NCI-H345 treated with DMSO at 0.1 percent for 48 hours (cell line): ENCODE results near the gene URM1.
"Not testable (repeated sequence)": the region's sequence is repeated elsewhere in the genome, so short reads cannot be mapped to it uniquely, and the experiment has no call there.

Experiments used
- DNase-seq: peaks from one replicate; lab custom pipeline; 2025; ENCODE audit not compliant: unreplicated experiment; lab: John Stamatoyannopoulos, UW

URM1 gene

GRCh38 chr9:128406848-128407391 lies 35.7 kb downstream of the URM1 start:
- DNase-seq = no peak

DNA sequence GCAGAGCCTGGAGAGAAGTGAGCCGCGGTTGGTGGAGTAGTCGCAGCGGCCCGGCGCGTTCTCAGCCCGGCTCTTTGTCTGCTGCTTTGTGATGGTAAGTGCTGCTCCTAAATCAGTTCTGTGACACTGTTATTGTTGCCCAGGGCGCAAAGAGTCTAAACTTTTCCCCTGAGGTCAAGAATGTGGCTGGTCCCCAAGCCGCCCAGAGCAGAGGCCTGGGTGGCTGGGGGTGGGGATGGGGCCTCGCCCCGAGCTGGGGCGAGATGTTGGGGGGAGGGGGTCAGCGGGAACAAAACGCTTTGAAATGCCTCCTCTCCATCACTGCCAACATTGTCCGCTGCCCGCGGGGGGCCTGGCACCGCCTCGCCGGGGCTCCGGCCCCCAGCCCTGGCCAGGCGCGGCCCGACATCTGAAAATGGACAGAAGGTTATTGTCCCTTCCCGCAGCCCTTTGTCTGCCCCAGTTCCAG lies 37.8 kb downstream of the URM1 start:
- no peak for DNase-seq

GRCh38 chr9:128409450-128409849 lies 38.3 kb downstream of the URM1 start:
- no peak for DNase-seq

DNA sequence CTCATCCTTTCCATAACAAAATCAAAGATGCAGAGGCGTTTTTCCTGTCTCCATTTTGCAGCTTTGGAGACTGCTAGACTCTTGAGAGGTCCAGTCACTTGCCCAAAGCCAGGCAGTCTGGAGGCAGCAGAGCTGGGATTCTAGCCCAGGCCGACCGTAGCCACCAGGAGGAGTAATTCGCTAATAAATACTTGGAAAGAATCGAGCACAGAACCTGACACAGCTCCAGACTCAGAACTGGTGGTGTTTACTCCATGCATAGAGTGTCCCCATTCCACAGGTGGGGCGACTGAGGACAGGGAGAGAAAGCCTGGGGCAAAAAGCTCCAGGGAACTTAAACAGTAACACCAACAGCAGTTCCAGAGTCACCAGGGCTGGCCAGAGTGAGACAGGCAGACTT lies 38.8 kb downstream of the URM1 start:
- no peak for DNase-seq

- no peak for DNase-seq
Observed at GRCh38 chr9:128411364-128412119, 40.4 kb downstream of the URM1 start.

- DNase-seq = peak; percentile 47
Observed at GRCh38 chr9:128412120-128412790, 41.1 kb downstream of the URM1 start.

DNA sequence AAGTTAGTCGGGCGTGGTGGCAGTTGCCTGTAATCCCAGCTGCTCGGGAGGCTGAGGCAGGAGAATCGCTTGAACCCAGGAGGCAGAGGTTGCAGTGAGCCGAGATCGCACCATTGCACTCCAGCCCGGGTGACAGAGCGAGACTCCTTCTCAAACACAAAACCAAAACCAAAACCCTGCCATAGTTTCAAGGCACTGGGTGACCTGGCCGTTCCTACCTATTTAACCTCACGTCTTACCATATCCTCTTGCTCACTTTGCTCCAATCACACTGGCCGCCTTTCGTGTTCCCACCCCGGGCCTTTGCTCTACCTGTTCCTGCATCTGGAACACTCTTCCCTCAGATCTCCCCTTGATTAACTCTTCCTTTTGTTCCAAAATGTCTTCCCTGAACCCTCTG lies 42.6 kb downstream of the URM1 start:
- not testable (repeated sequence) for DNase-seq

GRCh38 chr9:128414461-128414860 lies 43.3 kb downstream of the URM1 start:
- DNase-seq = no peak

DNA sequence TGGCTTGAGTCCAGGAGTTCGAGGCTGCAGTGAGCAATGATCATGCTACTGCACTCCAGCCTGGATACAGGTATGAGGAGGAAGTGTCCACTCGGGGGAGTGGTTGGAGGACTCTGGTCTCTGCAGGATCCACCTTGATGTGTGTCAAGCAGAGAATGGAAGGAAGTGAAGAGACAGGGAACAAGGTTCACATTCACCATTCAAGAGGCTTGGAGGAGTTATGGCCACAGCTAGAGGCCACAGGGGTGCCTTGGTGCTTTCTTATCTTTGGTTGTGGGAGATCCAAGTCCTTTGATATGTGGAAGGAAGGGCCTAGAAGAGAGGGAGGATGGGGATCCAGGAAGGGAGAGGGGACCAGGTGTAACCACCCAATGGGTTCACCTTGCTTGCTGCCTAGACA lies 44.1 kb downstream of the URM1 start:
- no peak for DNase-seq

DNA sequence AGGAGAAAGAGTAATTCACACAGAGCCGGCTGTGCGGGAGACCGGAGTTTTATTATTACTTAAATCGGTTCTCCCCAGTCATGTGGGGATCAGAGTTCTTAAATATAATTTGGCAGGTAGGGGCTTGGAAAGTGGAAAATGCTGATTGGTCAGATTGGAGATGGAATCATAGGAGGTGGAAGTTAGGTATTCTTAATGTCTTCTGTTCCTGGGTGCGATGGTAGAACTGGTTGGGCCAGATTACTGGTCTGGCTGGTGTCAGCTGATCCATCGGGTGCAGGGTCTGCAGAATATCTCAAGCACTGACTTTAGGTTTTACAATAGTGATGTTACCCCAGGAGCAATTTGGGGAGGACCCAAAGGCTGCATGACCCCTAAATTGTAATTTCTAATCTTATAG lies 44.8 kb downstream of the URM1 start:
- no peak for DNase-seq

- DNase-seq = no peak
Observed at GRCh38 chr9:128416432-128417019, 45.4 kb downstream of the URM1 start.

- DNase-seq = peak; percentile 74
Observed at GRCh38 chr9:128419061-128419925, 48.1 kb downstream of the URM1 start.

DNA sequence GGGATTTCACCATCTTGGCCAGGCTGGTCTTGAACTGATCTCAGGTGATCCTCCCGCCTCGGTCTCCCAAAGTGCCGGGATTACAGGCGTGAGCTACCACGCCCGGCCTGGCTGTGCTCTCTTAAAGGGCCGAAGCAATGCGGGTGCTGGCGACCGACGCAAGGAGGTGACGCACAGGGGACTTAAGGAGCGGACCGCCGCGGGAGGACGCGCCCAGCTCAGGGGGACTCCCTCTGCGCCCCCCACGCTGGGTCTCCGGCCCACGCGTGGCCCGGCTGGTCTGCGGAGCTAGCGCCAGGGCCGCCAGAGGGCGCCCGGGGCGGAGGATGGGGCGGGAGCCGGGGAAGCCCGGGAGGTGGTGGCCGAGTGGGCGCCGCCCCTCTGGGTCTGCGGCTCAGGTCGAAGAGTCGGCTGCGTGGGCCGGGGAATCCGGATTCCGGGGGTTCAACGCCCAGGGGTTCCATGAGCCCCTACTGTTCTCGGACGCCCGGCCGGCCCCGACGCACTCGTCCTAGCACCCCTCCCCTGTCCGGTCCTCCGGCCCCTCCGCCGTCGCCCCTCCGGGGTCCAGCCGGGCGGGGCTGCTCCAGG lies 49.0 kb downstream of the URM1 start:
- DNase-seq = peak; percentile 22

GRCh38 chr9:128420651-128421481 lies 49.7 kb downstream of the URM1 start, which contains the start of gene CERCAM:
Gene CERCAM, plus strand, starts transcription at chr9:128420857. Its CDS starts 21 bp downstream, at chr9:128420878.
- DNase-seq = no peak

DNA sequence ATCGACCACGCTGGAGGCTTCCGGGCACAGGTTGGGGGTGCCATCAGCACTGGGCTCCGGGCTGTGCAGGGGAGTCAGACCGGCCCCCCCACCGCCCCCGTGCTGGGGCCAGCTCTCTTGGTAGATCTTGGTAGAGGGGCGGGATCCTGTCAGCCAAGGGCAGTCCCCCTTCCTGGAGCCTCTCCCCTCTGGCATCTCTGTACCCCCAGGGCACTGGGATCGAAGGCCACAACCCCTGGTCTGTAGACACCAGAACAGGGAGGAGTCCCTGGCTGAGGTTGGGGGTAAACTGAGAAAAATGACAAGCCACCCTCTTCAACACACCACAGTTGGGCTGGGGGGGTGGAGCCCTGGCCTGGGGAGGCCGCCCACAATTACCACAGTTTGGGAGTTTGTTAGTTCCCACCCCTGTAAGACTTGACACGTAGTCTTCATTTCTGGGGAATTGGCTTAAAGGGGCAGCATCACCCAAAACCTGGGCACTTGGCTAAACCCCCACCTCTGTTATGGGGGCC lies 50.4 kb downstream of the URM1 start:
- DNase-seq = no peak

GRCh38 chr9:128422022-128422782 lies 51.0 kb downstream of the URM1 start:
- not testable (repeated sequence) for DNase-seq

DNA sequence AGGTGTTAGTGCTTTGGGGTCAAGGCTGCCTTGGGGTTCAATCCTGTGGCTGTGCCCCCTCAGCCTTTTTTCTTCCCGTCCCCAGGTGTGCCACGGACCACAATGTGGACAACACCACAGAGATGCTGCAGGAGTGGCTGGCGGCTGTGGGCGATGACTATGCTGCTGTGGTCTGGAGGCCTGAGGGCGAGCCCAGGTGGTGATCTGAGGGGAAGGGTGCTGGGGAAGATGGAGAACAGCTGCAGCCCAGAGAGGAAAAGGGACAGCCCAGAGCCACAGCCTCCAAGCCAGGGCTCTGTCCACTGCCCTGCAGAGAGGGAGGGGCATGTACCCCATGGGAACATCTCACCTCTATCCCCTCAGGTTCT lies 51.6 kb downstream of the URM1 start:
- DNase-seq = no peak

DNA sequence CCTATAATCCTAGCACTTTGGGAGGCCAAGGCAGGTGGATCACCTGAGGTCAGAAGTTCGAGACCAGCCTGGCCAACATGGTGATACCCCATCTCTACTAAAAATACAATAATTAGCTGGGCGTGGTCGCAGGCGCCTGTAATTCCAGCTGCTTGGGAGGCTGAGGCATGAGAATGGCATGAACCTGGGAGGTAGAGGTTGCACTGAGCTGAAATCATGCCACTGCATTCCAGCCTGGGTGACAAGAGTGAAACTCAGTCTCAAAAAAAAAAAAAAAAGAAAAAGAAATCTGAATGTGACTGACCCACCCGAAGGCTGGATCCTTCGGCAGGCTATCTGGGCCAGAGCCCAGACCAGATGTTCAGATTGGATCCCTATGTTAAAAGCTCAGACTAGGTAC lies 52.2 kb downstream of the URM1 start:
- DNase-seq = not testable (repeated sequence)
